BJ (cell line): ENCODE results near the gene ST3GAL2. TPM values are rescaled to one million over a fixed set of nuclear protein-coding genes. Genes with fewer than 3 reads are reported as not detected.

Experiments
- CTCF ChIA-PET: fragments of 350-600 bp; formaldehyde crosslinking; extraction: SDS; loops from one replicate; lab custom pipeline; 2021; ENCODE audit warnings: antibody characterized with exemption, inconsistent platforms; lab: Yijun Ruan, JAX
- POLR2A ChIA-PET: fragments of 300-600 bp; sonication (Branson Sonifier 250); formaldehyde crosslinking; extraction: SDS; loops from one replicate; lab custom pipeline; 2021; ENCODE audit warnings: antibody characterized with exemption; lab: Charles Lee
- DNase-seq: peaks from one replicate; pipeline ENCODE4 v3.0.0-alpha.2; 2011; ENCODE audit warnings: low read depth
- H3K27me3 ChIP-seq: 2 replicates; pipeline ENCODE4 v1.6.0; 2011; ENCODE audit warnings: low read length; ENCODE audit not compliant: control insufficient read depth, insufficient read depth
- H3K36me3 ChIP-seq: 2 replicates; pipeline ENCODE4 v1.5.1; 2011; ENCODE audit warnings: low read length; ENCODE audit not compliant: control insufficient read depth, insufficient read depth
- H3K4me3 ChIP-seq: 2 replicates; pipeline ENCODE4 v1.5.1; 2011; ENCODE audit warnings: low read depth, mild to moderate bottlenecking, control low read depth, low read length
- polyA plus RNA-seq: library from polyadenylated mRNA; depleted of rRNA; stranded (reverse); fragments of >200 nt; gene quantifications from 2 replicates; pipeline ENCODE4 v1.2.3, GENCODE V29; 2011
- TF ChIP-seq, protein P1 (sequence below): IDR thresholded peaks from 2 replicates; pipeline ENCODE4 v1.5.1; 2011; ENCODE audit warnings: low read depth, mild to moderate bottlenecking, control low read depth, inconsistent platforms, low read length, moderate library complexity; ENCODE audit not compliant: insufficient read depth

ST3GAL2 gene
- polyA plus RNA-seq, 1 experiment: 24.7 TPM

- Histone ChIP-seq H3K27me3 (no peaks in the 10 kb centered on the region), H3K4me3 (no peak overlapping the region), H3K36me3 (peaks cover 4% of the 10 kb centered on the region)
- CTCF ChIA-PET: no interaction called here
- POLR2A ChIA-PET: no interaction called here
- TF ChIP-seq, protein P1, sequence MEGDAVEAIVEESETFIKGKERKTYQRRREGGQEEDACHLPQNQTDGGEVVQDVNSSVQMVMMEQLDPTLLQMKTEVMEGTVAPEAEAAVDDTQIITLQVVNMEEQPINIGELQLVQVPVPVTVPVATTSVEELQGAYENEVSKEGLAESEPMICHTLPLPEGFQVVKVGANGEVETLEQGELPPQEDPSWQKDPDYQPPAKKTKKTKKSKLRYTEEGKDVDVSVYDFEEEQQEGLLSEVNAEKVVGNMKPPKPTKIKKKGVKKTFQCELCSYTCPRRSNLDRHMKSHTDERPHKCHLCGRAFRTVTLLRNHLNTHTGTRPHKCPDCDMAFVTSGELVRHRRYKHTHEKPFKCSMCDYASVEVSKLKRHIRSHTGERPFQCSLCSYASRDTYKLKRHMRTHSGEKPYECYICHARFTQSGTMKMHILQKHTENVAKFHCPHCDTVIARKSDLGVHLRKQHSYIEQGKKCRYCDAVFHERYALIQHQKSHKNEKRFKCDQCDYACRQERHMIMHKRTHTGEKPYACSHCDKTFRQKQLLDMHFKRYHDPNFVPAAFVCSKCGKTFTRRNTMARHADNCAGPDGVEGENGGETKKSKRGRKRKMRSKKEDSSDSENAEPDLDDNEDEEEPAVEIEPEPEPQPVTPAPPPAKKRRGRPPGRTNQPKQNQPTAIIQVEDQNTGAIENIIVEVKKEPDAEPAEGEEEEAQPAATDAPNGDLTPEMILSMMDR: no peak
- no peak for DNase-seq
Measured at GRCh38 chr16:70467608-70468007, 28.7 kb upstream of the ST3GAL2 start.

GRCh38 chr16:70467113-70467512, 28.2 kb upstream of the ST3GAL2 start:
- Histone ChIP-seq H3K27me3 (no peaks in the 10 kb centered on the region), H3K4me3 (no peak overlapping the region), H3K36me3 (peaks cover 4% of the 10 kb centered on the region)
- ChIA-PET CTCF (no interaction called here), POLR2A (no interaction called here)
- TF ChIP-seq, protein P1: no peak
- DNase-seq: no peak

DNA sequence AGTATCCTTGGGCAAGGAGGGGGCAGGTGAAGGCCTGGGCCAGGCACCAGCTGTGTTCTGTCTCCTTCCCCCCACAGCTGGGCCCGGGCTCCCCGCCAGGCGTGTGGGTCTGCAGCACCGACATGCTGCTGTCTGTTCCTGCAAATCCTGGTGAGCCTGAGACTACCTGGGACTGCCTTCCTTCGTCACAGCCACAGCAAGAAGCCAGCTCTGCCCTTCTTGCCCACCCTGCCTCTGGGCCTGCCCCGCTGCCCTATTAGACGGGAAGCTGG, 27.8 kb upstream of the ST3GAL2 start:
- TF ChIP-seq, protein P1: no peak
- ChIA-PET POLR2A (no interaction called here), CTCF (no interaction called here)
- Histone ChIP-seq H3K36me3 (peaks cover 4% of the 10 kb centered on the region), H3K4me3 (no peak overlapping the region), H3K27me3 (no peaks in the 10 kb centered on the region)
- DNase-seq: no peak

DNA sequence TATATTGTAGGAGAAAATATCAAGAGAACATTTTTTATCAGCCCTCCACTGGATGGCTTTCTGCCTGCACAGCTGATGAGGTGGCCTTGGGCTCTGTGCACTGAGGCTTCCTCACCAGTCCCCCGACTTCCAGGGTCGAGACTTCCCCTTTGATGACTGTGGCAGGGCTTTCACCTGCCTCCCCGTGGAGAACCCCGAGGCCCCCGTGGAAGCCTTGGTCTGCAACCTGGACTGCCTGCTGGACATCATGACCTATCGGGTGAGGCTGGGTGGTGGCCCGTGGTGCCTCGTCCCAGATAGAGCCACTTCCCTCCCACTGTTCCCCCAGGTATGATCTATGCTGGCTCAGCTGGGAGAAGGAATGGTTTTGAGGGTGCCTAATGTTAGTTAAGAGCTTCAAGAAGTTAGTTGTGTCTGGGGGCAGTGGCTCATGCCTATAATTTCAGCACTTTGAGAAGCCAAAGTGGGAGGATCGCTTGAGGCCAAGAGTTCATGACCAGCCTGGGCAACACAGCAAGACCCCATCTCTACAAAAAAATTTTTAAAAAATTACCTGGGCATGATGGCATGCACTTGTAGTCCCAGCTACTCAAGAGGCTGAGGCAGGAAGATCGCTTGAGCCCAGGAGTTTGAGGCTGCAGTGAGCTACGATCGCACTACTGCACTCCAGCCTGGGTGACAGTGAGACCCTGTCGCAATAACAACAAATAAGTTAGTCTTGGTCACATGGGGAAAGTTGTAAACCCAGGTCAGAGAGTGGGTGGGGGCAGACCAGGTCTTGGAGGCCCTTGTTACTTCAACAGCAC, 27.3 kb upstream of the ST3GAL2 start:
- H3K27me3 ChIP-seq: no peaks in the 10 kb centered on the region
- H3K4me3 ChIP-seq: no peak overlapping the region
- H3K36me3 ChIP-seq: peaks cover 4% of the 10 kb centered on the region
- ChIA-PET POLR2A (no interaction called here), CTCF (no interaction called here)
- TF ChIP-seq, protein P1: no peak
- no peak for DNase-seq

- no peak for DNase-seq
- Histone ChIP-seq H3K27me3 (no peaks in the 10 kb centered on the region), H3K4me3 (no peak overlapping the region), H3K36me3 (peaks cover 4% of the 10 kb centered on the region)
- ChIA-PET POLR2A (no interaction called here), CTCF (no interaction called here)
- TF ChIP-seq, protein P1: no peak
Measured at GRCh38 chr16:70463235-70463634, 24.3 kb upstream of the ST3GAL2 start.
